Measurements from ENCODE around the gene MVK.
"Not testable (repeated sequence)": the region's sequence is repeated elsewhere in the genome, so short reads cannot be mapped to it uniquely, and the experiment has no call there.

MVK gene

DNA sequence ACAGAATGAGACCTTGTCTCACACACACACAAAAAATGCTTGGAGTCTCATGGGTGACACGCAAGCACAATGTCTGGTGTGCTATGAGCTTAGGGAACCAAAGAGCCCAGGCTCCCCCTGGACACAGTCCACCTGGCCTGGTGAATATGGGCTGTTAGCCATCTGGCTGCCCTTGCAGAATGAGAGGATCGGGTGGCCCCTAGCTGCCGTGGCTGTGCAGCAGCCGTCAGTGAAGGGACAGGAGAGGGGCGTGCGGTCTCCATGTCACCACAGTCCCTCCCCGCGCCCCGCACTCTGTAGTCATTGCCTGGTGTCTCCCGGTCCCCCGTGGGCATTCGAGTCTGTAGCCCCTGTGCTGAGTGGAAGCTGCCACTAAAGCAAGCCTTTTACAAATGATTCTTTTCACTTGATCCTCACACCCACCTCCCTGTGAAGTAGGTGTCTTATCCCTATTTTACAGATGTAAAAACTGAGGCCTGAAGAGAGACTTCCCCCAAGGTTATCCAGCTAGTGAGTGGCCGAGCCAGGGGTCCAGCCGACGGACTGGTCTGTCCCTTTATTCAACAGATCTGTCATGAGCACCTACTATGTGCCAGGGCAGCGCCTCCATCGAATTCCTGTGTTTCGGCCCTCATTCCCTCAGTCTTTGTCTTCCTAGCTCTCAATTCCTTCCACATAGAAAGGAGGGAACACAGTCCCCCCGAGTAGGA lies 18.8 kb downstream of the MVK start:
- DNase-seq = no peak

DNA sequence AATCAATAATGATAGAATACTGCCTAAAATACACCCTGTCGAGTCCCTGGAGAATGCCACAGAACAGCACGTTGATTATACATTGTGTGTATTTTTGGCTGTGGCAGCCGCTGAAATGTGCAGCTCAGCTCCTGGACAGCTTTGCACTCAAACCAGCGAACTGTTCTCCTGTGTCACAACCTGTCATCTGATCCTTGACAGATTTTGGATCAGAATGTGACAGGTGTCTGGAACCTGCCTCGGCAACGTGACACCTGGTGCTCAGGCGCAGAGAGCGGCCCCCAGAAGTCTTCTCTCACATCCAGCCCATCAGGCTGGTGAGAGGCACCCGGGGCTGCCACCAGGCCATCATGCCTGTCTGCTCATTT lies 19.3 kb downstream of the MVK start:
- no peak for DNase-seq

DNA sequence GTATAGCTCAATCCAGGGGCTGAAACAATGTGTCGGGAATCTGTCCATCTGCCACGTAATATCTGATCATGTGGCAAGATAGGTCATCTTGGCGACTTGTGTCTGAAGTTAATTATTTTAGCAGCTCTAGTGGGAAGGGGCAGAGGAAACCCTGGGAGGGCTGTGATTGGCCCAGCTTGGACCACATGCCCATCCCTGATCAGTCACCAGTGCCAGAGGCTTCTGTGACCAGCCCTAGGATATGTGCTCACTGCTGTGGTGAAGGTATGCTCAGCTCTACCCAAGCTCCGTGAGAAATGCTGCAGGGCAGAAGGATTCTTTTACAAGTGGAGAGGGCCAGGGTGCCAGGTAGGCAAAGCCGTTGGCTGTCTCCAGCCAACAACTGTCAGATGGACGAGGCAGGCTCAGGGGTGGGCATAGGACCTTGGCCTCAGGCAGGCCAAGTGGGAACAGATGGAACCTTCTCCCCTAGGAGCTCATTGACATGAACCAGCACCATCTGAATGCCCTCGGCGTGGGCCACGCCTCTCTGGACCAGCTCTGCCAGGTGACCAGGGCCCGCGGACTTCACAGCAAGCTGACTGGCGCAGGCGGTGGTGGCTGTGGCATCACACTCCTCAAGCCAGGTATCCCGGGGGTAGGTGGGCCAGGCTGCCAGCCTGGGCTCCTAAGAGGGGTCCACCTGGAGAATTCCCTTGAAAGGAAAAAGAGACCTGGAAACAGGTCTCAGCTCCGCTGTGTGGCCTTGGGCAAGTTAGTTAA lies 21.1 kb downstream of the MVK start:
- no peak for DNase-seq

DNA sequence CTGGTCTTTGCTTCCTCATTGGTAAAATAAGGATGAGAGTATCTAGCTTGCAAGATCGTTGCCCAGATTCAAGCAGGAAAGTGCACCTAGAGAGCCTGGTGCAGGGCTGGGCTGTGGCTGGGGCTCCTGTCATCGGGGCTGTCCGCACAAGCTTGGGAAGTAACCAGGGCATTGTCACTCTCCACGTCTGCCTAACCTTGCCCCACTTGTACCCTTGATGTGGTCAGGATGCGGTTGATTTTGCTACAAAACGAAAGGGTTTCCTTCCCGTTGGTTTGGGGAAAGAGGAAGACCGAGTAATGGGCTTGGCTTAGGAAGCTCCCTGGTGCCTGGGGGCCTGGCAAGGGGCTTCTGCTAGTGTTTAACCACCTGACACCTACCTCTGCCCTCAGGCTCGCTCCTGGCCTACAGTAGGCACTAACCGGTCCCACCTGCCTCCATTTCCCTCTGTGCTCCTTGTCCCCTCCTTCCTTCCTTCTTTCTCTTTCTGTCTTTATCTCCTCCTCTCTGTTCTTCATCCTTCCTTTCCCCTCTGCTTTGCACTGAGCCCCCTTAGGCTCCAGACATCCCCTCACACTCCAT lies 21.8 kb downstream of the MVK start:
- DNase-seq = peak; percentile 41

DNA sequence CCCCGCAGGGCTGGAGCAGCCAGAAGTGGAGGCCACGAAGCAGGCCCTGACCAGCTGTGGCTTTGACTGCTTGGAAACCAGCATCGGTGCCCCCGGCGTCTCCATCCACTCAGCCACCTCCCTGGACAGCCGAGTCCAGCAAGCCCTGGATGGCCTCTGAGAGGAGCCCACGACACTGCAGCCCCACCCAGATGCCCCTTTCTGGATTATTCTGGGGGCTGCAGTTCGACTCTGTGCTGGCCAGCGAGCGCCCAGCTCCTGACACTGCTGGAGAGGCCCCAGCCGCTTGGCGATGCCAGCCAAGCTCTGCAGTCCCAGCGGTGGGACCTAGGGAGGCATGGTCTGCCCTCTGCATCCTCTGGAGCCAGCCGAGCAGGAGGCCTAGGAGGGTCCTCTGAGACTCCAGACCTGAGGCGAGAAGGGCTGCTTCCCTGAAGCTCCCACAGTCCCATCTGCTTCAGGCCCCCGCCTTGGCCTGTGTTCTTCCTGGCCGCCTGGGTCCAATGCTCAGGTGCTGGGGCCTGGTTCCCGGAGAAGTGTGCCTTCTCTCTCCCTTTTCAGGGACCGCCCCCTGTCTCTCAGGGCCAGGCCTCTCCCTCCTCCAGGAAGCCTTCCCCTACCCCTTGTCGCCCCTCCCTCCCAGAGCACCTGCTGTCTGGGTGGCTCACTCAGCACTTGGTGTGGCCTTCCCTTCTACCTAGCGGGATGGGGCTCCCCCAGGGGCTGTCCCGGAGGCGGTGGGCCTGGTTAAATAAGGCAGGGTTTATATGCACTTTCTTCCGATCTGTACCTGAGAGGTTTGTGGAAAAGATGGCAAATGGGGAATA lies 23.0 kb downstream of the MVK start:
- DNase-seq = no peak

DNA sequence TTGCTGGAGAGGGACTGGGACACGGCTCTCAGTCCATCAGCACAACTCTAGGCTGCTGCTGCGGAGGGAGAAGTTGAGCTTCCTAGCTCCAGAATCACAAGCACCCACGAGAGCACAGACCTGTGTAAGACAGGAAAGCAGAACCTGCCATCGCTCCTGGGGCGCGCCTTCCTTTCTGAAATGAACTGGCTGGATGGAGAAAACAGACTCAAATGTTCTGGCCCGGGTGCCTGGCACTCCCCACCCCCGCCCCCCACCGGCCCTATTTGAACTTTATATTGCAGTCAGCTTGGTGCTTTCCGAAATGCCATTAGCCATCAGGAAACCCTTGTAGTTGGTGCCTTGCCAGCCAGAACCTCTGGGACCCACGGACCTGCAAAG lies 23.8 kb downstream of the MVK start:
- no peak for DNase-seq

DNA sequence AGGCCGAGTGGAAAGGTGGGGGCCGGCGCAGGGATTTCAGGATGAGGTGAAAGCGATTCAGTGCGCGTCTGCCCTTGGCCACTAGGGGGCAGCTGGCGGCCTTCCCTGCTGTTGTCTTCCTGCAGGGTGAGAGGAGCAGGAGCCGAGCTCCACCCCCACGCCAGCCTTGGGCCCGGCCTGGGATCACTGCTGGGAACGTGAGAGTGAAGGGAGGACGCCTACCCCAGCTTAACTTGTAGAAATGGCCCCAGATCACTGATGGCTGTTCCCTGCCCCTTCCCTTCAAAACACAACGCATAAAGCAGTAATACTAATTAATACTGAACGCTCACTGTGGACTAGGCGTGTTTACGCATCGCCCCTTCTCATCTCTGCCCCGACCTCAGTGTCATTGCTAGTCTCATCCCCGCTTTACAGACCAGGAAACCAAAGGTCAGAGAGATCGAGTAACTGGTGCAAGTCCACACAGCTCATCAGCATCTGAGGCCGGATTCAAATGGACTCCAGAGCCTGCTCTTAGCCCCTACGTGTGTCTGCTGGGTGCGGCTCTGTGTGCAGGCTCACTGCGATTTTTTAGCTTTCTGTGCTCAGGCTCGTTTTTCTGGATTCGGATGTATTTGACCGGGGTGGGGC lies 24.3 kb downstream of the MVK start:
- peak; percentile 35 for DNase-seq

DNA sequence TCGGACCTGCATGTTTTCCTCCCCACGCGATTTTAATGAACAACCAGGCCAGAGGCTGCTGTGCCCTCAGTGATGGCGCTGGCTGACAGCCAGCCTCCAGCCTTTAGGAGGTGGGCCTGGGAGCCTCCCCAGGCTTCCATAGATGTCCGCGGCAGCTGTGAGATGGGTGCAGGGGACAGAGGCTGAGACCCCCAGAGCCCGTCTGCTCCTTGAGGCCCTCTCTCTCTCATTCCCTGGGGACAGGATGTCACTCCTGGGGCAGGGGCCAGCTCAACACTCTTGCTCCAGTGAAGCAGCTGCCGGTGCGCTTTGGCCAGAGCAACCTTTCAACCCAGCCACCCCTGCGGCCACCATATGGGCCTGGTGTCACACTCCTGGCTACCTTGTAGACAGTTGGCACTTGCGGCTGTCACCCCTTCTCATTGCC lies 24.8 kb downstream of the MVK start:
- DNase-seq = no peak

DNA sequence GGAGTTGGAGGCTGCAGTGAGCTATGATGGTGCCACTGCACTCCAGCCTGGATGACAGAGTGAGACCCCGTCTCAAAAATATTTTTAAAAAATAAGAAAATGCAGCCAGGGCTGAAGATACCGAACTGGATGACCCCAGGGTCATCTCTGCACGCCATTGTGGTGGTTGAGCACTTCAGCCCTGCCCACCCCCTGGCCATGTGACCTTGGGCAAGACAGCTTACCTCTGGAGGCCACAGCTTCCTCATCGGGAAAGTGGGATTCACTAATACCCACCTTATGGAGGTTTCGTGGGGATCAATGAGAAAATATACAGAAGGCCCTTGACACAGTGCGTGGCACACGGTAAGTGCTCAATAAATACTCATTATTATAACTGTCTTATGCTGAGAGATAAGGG lies 25.5 kb downstream of the MVK start:
- DNase-seq = no peak

DNA sequence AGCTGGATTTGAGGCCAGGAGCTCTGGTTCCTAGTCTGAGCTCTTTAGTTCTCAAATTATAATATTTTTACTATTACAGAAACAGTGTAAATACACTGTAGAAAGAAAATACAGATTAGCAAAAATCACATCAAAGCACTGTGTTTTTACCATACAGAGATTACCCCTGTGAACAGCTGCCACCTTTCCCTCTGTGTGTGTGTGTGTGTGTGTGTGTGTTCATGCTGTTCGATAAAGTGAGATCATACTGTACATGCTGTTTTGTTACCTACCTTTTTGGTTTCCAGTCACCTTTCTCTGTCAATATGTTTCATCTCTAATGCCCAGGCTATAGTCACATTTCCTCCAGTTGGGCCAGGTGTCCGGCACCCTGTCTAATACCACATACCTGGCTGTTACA lies 26.9 kb downstream of the MVK start:
- no peak for DNase-seq

DNA sequence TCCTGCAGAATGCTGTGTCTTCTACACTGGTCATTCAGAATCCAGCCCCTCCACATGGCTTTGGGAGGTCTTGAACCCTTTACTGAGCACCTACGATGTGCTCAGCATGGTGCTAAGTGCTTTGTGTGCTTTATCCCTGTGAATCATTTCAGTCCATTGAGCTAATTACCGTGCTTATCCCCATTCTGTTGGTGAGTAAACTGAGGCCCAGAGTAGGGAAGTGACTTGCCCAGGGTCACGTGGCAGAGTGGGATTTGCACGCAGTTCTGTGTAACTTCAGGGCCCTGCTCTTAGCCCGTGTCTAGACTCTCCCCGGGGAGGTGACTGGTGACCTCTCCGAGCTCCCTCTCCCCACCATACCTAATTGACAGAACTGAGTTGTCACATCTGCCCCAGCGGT lies 27.4 kb downstream of the MVK start:
- no peak for DNase-seq

DNA sequence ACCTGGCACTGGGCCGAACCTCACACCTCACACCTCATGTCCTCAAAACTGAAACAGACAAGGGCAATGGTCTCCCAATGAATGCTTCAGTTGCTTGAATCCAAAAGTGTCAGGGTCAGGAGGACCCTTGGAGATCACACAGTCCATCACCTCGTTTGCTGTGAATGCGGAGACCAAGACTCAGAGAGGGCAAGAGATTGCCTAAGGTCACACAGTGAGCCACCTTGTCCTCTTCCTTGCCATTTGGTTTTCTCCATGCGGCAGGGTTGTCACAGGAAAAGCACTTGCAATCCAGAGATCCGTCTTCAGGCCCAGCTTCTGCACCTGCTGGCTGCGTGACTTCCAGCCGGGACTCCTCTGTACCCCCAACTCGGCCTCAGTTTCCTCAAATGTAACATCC lies 28.0 kb downstream of the MVK start:
- no peak for DNase-seq

DNA sequence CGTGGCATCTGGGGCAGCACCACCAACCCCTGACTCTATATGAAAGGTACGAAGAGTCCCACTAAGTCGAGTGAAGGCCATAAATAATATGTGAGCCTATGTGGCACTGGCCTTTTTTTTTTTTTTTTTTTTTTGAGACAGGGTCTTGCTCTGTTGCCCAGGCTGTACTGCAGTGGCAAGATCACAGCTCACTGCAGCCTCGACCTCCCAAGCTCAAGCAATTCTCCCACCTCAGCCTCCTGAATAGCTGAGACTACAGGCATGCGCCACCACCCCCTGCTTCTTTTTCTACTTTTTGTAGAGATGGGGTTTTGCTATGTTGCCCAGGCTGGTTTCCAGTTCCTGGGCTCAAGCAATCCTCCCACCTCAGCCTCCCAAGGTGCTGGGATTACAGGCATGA lies 28.5 kb downstream of the MVK start:
- DNase-seq = not testable (repeated sequence)

DNA sequence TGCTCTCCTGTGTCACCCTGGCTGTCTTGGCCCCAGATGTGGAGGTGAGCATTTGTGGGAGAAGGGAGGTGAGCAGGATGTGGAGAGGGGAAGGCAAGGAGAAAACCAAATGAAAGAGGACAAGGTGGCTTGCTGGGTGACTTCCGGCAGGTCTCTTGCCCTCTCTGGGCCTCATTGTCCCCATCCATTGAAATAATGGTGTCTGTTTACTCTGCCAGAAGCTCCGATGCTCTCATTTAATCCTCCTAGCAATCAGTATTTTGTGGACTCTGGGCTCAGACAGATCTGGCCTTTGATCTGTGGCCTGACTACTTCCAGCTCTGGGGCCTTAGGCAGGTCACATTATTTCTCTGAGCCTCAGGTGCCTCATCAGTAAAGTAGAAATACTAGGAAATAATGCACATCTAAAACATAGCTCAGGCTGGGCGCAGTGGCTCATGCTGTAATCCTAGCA lies 30.6 kb downstream of the MVK start:
- no peak for DNase-seq

DNA sequence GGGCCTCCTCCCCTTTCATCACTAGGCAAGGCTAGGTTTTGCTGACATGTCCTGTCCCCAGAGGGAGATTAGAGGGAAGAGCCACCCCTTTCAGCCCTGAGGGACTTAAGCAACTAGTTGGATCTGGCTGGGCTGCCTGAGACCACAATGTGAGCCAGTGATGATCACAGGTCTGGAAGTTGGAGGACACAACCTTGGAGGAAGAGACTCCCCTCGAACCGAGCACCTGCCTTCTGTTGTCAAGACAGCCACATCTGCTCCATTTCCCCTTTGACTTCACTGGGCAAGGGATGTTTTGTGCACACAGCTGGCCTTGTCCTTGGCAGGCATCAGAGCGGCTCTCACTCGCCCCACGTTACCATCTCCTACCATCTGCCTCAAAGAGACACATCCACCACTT lies 31.4 kb downstream of the MVK start:
- no peak for DNase-seq

DNA sequence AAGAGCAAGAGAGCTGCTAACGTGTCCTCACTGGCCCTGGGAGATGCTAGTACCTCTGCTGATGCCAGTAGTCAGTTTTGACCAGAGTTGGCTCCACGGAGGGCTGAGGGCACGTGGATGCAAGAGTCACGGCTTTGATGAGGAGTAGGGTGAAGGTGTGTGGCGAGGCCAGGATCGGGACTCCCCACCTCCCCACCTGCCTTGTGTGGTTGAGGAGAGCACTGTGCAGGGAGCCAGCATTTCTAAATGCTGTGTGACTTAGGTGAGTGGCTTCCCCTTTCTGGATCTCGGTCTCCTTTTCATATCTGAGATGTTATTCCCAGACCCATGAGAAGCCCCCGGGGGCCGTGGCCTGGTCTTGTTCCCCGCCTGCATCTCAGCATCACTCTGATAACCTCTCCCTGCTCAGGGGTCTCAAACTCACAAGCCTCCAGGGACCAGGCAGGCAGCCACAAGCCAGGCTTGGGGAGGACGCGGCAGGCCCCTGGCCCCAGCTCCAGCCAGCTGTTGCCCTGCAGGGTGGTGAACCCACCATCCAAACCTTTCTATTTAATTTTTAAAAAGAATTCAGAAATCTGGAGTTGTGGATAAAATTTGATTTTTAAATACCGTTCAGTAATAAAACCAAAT lies 32.1 kb downstream of the MVK start:
- DNase-seq = no peak

DNA sequence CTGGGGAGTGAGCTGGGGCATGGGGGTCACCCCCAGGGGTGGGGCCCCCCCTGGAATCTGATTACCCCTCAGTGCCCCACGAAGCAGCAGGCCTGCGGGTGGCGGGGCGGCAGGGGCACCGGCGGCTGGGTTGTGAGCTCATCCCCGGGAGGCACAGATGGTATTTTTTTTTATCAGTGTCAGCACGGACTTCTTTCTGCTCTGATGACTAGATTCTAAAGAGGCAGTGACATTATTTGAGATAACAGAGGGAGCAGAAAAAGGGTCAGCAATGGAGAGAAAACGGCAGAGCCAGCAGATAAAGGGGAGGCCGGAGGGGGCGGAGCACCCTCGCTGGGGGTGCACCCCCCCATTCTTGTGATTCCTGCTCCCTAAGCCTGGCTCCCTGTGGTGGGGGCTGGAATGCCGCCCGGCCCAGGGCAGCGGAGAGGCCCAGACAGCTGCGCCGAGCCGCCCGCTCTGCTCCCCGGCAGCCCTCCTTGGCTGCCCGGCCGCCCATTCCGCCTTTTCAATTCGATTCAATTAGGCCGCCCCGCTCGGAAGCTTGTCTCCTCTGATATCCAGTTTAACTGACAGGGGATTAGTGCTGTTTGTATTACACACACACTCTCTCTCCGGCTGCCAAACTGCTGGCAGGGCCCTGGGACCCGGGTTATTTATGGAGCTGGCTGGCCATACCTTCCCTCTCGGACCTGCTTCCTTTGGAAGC lies 32.9 kb downstream of the MVK start:
- no peak for DNase-seq

DNA sequence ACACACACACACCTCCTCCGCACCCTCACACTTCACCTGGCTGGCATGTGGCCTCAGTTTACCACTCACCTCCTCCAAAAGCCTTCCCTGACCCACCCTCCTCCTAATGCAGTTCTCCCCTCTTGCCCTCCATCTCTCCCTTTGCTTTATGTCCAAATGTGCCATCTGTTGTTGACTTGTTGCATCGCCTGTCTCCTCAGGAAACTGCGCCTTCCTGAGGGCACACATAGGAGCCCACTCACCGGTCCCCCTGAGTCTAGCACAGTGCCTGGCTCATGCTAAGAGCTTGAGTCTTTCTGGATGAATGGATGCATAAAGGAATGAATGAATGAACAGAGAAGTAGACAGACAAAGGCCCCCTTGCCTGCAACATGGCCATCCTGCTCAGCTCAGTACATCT lies 34.0 kb downstream of the MVK start:
- DNase-seq = no peak

DNA sequence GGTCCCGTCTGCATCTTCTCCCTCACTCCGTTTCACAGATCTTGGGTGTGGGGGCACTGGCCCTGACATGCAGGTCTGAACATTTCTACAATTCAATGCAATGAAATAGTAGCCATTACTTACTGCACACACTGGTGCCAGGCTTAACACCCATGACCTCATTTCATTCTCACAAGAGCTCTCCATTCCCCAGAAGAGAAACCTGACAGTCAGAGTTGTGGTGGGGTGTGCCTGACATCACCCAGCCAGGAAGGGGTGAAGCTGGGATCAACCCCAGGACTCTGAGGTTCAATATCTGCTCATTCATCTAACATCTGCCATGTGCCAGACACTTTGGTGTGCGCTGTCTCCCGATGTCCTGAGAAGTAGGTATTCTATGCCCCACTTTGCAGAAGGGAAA lies 34.7 kb downstream of the MVK start:
- no peak for DNase-seq

DNA sequence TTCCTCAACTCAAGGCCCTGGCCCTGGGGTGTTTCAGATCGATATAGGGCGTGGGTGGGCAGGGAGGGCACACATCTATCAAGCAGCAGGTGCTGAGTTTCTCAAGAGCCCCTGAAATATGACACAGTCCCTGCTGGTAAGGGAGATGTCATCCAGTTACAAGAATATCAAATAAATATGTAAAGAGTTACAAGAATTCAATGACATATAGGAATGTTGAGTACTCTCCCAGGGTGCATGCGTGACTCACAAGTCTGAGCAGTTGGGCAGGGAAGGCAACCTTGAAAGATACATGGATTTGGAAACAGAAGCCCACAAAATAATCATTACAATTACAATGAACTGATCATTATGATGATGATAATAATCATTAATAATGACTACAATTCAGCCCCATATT lies 35.2 kb downstream of the MVK start:
- DNase-seq = no peak

DNA sequence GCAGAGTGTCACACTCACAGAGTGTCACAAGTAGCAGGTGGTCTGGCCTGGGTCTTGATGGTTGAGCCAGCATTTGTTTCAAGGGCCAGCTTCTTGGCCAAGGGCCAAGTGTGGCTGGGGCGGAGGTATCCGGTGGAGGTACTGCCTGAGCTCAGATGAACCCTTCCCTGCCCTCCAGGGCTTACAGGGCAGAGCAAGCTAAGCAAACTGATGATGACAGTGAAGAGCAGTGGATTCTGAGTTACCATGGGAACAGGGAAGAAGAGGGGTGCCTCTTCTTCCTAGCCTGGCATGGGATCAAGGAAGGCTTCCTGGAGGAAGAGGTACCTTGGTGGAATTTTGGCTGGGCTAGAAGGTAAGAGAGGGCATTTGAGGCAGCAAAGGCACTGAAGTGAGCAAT lies 35.7 kb downstream of the MVK start:
- no peak for DNase-seq

DNA sequence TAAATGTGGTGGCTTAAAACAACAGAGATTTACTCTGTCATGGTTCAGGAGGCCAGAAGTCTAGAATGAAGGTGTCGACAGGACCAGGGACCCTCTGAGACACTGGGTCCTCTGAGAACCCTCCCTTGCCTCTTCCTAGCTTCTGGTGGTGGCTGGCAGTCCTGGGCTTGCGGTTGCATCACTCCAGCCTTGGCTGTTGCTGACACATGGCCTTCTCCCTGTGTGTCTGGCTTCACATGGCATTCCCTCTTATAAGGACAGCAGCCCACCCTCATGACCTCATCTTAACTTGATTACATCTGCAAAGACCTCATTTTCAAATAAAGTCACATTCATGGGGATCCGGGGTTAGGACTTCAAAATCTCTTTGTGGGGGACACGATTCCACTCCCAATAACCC lies 36.9 kb downstream of the MVK start:
- DNase-seq = no peak
